ENCODE measurements around the gene IL18BP. TPM values are rescaled to one million over a fixed set of nuclear protein-coding genes. Genes with fewer than 3 reads are reported as not detected.

IL18BP gene
- total RNA-seq, 6 donors from 2014 or later: 4.6 to 45.1 (median 16.9) TPM

DNA sequence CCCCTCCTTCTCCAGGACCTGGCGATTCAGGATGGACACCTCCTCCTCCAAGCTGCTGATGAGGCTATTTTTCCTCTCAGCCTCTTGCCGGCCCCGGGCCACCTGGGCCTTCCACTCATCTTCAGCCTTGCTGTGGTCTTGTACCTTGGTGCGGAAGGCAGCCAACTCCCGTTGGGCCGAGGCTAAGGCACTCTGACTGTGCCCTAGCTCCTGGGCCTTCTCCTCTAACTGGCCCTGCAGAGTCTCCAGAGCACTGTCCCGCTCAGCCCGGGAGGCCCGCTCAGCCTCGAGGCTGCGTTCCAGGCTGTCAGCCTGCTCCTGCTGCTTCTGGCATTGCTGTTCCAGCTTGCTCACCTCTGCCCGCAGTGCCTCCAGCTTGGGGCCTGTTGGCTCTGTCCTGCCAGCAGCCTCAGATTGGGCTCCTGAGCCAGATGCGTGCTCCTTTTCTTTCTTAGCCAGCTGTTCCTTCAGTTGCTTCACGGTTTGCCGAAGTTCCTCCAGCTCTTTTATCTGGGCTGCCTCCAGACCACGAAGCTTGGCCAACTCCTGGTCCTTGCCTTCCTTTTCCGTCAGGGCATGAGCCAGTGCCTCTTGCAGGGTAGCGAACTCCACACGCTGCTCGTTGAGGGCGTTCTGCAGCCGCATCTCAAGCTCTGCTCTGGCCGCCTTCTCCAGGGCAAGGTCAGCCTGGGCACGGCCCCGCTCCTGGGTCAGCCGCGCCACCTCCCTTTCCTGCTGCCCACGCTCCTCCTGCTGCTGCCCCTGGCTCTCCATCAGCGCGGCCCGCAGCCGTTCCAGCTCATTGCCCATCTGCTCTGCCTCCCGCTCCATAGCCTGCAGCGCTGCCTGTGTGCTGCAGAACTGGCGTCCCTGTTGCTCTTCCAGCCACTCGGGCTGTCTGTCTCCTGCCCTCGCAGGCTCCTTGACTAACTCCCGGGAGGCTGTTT, 15.3 kb downstream of the IL18BP start:
- Histone ChIP-seq H3K27me3 (no peaks in the 10 kb centered on the region), H3K36me3 (peaks cover 76 to 100% (median 98%) of the 10 kb centered on the region in 4 donors), H3K27ac (peak overlapping the region in 2 of 4 donors; percentile 22 to 45), H3K4me1 (peaks cover 6 to 18% (median 10%) of the 10 kb centered on the region in 4 donors), H3K9me3 (no peaks in the 10 kb centered on the region), H3K4me3 (no peak overlapping the region)
- TF ChIP-seq, protein P1, sequence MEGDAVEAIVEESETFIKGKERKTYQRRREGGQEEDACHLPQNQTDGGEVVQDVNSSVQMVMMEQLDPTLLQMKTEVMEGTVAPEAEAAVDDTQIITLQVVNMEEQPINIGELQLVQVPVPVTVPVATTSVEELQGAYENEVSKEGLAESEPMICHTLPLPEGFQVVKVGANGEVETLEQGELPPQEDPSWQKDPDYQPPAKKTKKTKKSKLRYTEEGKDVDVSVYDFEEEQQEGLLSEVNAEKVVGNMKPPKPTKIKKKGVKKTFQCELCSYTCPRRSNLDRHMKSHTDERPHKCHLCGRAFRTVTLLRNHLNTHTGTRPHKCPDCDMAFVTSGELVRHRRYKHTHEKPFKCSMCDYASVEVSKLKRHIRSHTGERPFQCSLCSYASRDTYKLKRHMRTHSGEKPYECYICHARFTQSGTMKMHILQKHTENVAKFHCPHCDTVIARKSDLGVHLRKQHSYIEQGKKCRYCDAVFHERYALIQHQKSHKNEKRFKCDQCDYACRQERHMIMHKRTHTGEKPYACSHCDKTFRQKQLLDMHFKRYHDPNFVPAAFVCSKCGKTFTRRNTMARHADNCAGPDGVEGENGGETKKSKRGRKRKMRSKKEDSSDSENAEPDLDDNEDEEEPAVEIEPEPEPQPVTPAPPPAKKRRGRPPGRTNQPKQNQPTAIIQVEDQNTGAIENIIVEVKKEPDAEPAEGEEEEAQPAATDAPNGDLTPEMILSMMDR (IDR thresholded peaks at IDR 0.05): no peak
- no peak for TF ChIP-seq EP300 (IDR thresholded peaks at IDR 0.05)
- TF ChIP-seq POLR2AphosphoS5 (IDR thresholded peaks at IDR 0.05): no peak
- TF ChIP-seq POLR2A (IDR thresholded peaks at IDR 0.05): no peak
- peak in 1 of 2 donors; percentile 69 for DNase-seq
- 86% methylated on average over 31 to 38 of the region's 38 CpGs for WGBS, 2 donors
- peak in 1 of 2 donors; percentile 6 for ATAC-seq (ENCODE audit: low FRiP score in 2 of 2)

DNA sequence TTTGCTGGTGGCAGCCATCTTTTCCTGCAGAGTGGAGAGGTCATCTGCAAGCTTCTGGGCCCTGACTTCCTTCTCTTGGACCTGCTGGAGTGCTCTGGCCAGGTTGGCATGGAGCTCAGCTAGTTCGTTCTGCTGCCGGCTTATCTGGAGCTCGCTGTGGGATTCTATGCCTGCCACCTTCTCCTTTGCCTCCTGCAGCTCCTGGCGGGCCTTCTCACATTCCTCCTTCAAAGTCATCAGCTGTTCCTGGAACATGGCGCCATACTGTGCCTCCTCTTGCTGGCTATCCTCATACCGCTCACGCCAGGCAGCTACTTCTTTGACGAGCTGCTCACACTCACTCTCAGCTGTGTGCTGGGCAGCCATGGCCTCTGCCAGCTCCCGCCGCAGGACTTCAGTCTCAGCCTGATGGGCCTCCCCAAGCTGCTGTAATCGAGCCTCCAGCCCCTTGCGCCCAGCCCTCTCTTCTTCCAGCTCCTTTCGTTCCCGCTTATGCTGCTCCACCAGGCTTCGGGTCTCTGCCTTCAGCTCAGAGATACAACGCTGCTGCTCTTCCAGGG, 16.1 kb downstream of the IL18BP start:
- H3K27ac ChIP-seq: no peak overlapping the region
- no peaks in the 10 kb centered on the region for H3K9me3 ChIP-seq
- peaks cover 82 to 100% (median 100%) of the 10 kb centered on the region in 4 donors for H3K36me3 ChIP-seq
- H3K4me1 ChIP-seq: peaks cover 6 to 18% (median 10%) of the 10 kb centered on the region in 4 donors
- 89 to 92% methylated on average over 15 to 16 of the region's 16 CpGs for WGBS, 2 donors
- no peaks in the 10 kb centered on the region for H3K27me3 ChIP-seq
- ATAC-seq (ENCODE audit: low FRiP score in 2 of 2) (no peak), DNase-seq (no peak)
- TF ChIP-seq POLR2A (IDR thresholded peaks at IDR 0.05) (no peak), EP300 (IDR thresholded peaks at IDR 0.05) (no peak), POLR2AphosphoS5 (IDR thresholded peaks at IDR 0.05) (no peak)
- TF ChIP-seq, protein P1 (IDR thresholded peaks at IDR 0.05): no peak
- H3K4me3 ChIP-seq: no peak overlapping the region

DNA sequence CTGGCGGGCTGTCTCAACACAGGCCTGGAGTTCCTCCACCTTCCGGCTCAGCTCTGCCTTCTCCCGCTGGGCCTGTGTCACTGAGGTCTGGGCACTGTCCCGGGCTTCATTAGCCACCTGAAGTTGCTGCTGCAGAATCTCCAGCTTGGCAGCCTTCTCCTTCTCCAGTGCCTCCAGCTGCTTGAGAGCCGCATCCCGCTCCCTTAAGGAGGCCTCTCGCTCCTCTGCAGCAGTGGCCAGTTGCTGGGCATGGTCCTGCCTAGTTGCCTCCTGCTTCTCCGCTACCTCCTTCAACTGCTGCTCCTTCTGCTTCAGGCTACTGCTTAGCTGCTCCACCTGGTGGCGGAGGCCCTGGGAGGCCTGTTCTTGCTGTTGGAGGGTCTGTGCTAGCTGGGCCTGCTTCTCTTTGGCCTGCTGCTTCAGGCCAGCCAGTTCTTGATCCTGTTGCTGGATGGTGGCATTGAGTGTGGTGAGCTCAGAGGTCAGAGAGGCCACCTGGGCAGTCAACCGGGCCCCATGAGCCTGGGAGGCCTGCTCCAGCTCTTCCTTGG, 16.9 kb downstream of the IL18BP start:
- whole genome bisulfite sequencing, 2 donors: 92 to 94% methylated on average over 8 to 10 of the region's 10 CpGs
- H3K9me3 ChIP-seq: no peaks in the 10 kb centered on the region
- ATAC-seq (ENCODE audit: low FRiP score in 2 of 2): no peak
- H3K4me3 ChIP-seq: no peak overlapping the region
- no peak overlapping the region for H3K27ac ChIP-seq
- peaks cover 81 to 100% (median 100%) of the 10 kb centered on the region in 4 donors for H3K36me3 ChIP-seq
- H3K4me1 ChIP-seq: peaks cover 6 to 18% (median 10%) of the 10 kb centered on the region in 4 donors
- TF ChIP-seq EP300 (IDR thresholded peaks at IDR 0.05): no peak
- TF ChIP-seq, protein P1 (IDR thresholded peaks at IDR 0.05): peak in 1 of 6 experiments; percentile 31
- DNase-seq: no peak
- H3K27me3 ChIP-seq: no peaks in the 10 kb centered on the region

DNA sequence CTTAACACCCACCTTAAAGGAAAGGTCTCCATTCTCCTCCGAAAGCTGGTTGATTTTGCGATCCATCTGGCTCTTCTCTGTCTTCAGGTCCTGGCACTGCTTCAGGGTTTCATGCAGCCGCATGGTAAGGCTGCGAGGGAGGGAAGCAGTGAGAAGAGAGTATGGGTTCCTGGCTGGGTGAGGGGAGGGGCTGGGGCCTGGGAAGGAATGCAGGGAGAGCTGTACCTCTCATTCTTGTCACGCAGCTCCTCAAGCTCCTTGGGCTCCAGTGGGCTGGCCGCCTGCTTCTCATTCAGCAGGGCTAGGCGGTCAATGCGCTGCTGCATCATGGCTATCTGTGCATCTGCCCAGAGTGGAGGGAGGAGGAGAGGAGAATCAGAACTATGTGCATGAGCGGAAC, 19.5 kb downstream of the IL18BP start:
- Histone ChIP-seq H3K27ac (no peak overlapping the region), H3K27me3 (no peaks in the 10 kb centered on the region), H3K36me3 (peaks cover 89 to 100% (median 99%) of the 10 kb centered on the region in 4 donors), H3K4me3 (no peak overlapping the region), H3K4me1 (peaks cover 5 to 10% (median 7%) of the 10 kb centered on the region in 4 donors), H3K9me3 (no peaks in the 10 kb centered on the region)
- ATAC-seq (ENCODE audit: low FRiP score in 2 of 2) (no peak), DNase-seq (no peak)
- WGBS, 2 donors: 91 to 94% methylated on average over 9 of the region's 9 CpGs
- TF ChIP-seq EP300 (IDR thresholded peaks at IDR 0.05) (no peak), POLR2AphosphoS5 (IDR thresholded peaks at IDR 0.05) (no peak), POLR2A (IDR thresholded peaks at IDR 0.05) (no peak)

DNA sequence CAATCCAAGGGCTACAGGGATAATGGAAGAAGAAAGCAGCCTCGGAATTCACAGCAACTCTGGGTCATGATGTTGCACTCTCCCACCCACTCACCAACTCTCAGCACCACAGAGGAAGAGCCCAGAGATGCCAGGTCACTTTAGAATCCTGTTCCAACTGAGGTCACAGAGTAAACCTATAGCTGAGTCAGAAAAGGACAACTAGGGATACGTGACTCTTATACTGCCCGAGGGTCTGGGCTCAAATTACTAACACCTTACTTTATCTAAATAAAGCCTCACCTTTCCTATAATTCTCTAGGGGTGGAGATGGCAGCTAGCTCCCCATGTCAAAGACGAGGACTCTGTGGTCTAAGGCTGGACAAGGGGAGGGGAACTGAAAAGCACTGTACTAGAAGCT, 24.6 kb downstream of the IL18BP start:
- no peak for DNase-seq
- no peak overlapping the region for H3K27ac ChIP-seq
- H3K4me1 ChIP-seq: peaks cover 4 to 32% (median 22%) of the 10 kb centered on the region in 4 donors
- peaks cover 49 to 93% (median 78%) of the 10 kb centered on the region in 4 donors for H3K36me3 ChIP-seq
- no peaks in the 10 kb centered on the region for H3K27me3 ChIP-seq
- no peak for ATAC-seq (ENCODE audit: low FRiP score in 2 of 2)
- H3K4me3 ChIP-seq: no peak overlapping the region
- WGBS, 2 donors: 81 to 84% methylated on average over 4 of the region's 4 CpGs
- TF ChIP-seq, protein P1 (IDR thresholded peaks at IDR 0.05): no peak
- TF ChIP-seq EP300 (IDR thresholded peaks at IDR 0.05) (no peak), POLR2AphosphoS5 (IDR thresholded peaks at IDR 0.05) (no peak), POLR2A (IDR thresholded peaks at IDR 0.05) (no peak)
- no peaks in the 10 kb centered on the region for H3K9me3 ChIP-seq

Measured in upper lobe of left lung (tissue), 6 donors.